H9 (cell line): Measurements from ENCODE around the gene BICD1. TPM values are rescaled to one million over a fixed set of nuclear protein-coding genes. Genes with fewer than 3 reads are reported as not detected.

Experiments used
- DNase-seq: peaks from one replicate; pipeline ENCODE4 v3.0.0-alpha.2; 2017
- H2AFZ ChIP-seq: one replicate; pipeline ENCODE4 v1.6.1; 2013; ENCODE audit warnings: mild to moderate bottlenecking, low read length, control low read depth, moderate library complexity
- H2AK5ac ChIP-seq: 2 replicates; pipeline ENCODE4 v1.6.1; 2013; ENCODE audit warnings: low read length, control low read depth, mixed read lengths; ENCODE audit not compliant: insufficient read length
- H2BK120ac ChIP-seq: one replicate; pipeline ENCODE4 v1.6.1; 2013; ENCODE audit warnings: low read depth, mild to moderate bottlenecking, low read length, control low read depth, inconsistent platforms; ENCODE audit not compliant: poor library complexity, severe bottlenecking
- H2BK12ac ChIP-seq: 2 replicates; pipeline ENCODE4 v1.6.1; 2013; ENCODE audit warnings: low read length, control low read depth, mixed read lengths, low read depth; ENCODE audit not compliant: insufficient read length
- H2BK15ac ChIP-seq: 2 replicates; pipeline ENCODE4 v1.6.1; 2013; ENCODE audit warnings: low read depth, low read length, control low read depth
- H2BK20ac ChIP-seq: one replicate; pipeline ENCODE4 v1.6.1; 2013; ENCODE audit warnings: low read depth, mild to moderate bottlenecking, low read length, control low read depth, inconsistent platforms; ENCODE audit not compliant: poor library complexity, severe bottlenecking
- H2BK5ac ChIP-seq: 2 replicates; pipeline ENCODE4 v1.6.1; 2013; ENCODE audit warnings: low read length, control low read depth, mixed read lengths; ENCODE audit not compliant: insufficient read length
- H3K14ac ChIP-seq: 2 replicates; pipeline ENCODE4 v1.6.1; 2013; ENCODE audit warnings: low read length, control low read depth; ENCODE audit not compliant: insufficient read depth
- H3K18ac ChIP-seq: 2 replicates; pipeline ENCODE4 v1.6.1; 2013; ENCODE audit warnings: low read depth, mild to moderate bottlenecking, mixed read lengths, low read length, control low read depth; ENCODE audit not compliant: insufficient read length
- H3K23ac ChIP-seq: 2 replicates; pipeline ENCODE4 v1.6.1; 2013; ENCODE audit warnings: low read length, control low read depth, mixed read lengths, low read depth; ENCODE audit not compliant: insufficient read length
- H3K23me2 ChIP-seq: 2 replicates; pipeline ENCODE4 v1.6.1; 2013; ENCODE audit warnings: low read depth, mild to moderate bottlenecking, mixed read lengths, low read length, control low read depth; ENCODE audit not compliant: insufficient read length, poor library complexity, severe bottlenecking
- H3K27ac ChIP-seq: 2 replicates; pipeline ENCODE4 v1.5.1; 2013; ENCODE audit warnings: low read length, control low read depth, mixed read lengths, low read depth; ENCODE audit not compliant: insufficient read length
- H3K27me3 ChIP-seq: 2 replicates; pipeline ENCODE4 v1.6.1; 2013; ENCODE audit warnings: low read length, control low read depth, inconsistent platforms; ENCODE audit not compliant: insufficient read depth
- H3K4ac ChIP-seq: 2 replicates; pipeline ENCODE4 v1.6.1; 2013; ENCODE audit warnings: low read depth, mild to moderate bottlenecking, control low read depth, inconsistent platforms, low read length, moderate library complexity
- H3K4me1 ChIP-seq: 2 replicates; pipeline ENCODE4 v1.6.1; 2013; ENCODE audit warnings: low read length, control low read depth, inconsistent platforms; ENCODE audit not compliant: insufficient read depth
- H3K4me2 ChIP-seq: 2 replicates; pipeline ENCODE4 v1.6.1; 2013; ENCODE audit warnings: low read length, control low read depth, mixed read lengths; ENCODE audit not compliant: insufficient read length, insufficient read depth
- H3K56ac ChIP-seq: 2 replicates; pipeline ENCODE4 v1.6.1; 2013; ENCODE audit warnings: low read depth, mild to moderate bottlenecking, mixed read lengths, low read length, control low read depth; ENCODE audit not compliant: insufficient read length
- H3K79me1 ChIP-seq: 2 replicates; pipeline ENCODE4 v1.6.1; 2013; ENCODE audit warnings: low read depth, mild to moderate bottlenecking, moderate library complexity, low read length, control low read depth, inconsistent platforms; ENCODE audit not compliant: insufficient read depth, poor library complexity, severe bottlenecking
- H3K79me2 ChIP-seq: 2 replicates; pipeline ENCODE4 v1.6.1; 2013; ENCODE audit warnings: low read length, control low read depth, inconsistent platforms; ENCODE audit not compliant: insufficient read depth
- H3K9ac ChIP-seq: 2 replicates; pipeline ENCODE4 v1.6.1; 2013; ENCODE audit warnings: low read length, control low read depth, mixed read lengths; ENCODE audit not compliant: insufficient read length; ENCODE audit errors: extremely low read depth
- H3K9me3 ChIP-seq: one replicate; pipeline ENCODE4 v1.6.1; 2013; ENCODE audit warnings: low read depth, low read length, inconsistent platforms; ENCODE audit not compliant: control insufficient read depth
- H3T11ph ChIP-seq: one replicate; pipeline ENCODE4 v1.6.1; 2013; ENCODE audit warnings: mild to moderate bottlenecking, low read length, control low read depth, inconsistent platforms
- H4K20me1 ChIP-seq: one replicate; pipeline ENCODE4 v1.6.1; 2013; ENCODE audit not compliant: control insufficient read depth, insufficient read length, insufficient read depth
- H4K5ac ChIP-seq: 2 replicates; pipeline ENCODE4 v1.6.1; 2013; ENCODE audit warnings: low read depth, mild to moderate bottlenecking, mixed read lengths, low read length, control low read depth; ENCODE audit not compliant: insufficient read length
- H4K8ac ChIP-seq: replicated peaks from 2 replicates; pipeline ENCODE4 v1.6.1; 2013; ENCODE audit warnings: low read length, control low read depth, mixed read lengths, low read depth; ENCODE audit not compliant: insufficient read length
- H4K91ac ChIP-seq: 2 replicates; pipeline ENCODE4 v1.6.1; 2013; ENCODE audit warnings: low read depth, mild to moderate bottlenecking, moderate library complexity, mixed read lengths, low read length, control low read depth; ENCODE audit not compliant: insufficient read length
- H3K27ac Mint-ChIP-seq, 3 experiments: 2 replicates in 2 of 3; 3 replicates in 1 of 3; pipeline ENCODE4 v1.8.0; 2020 to 2021; ENCODE audit warnings: mixed read lengths in 3 of 3, mild to moderate bottlenecking in 1 of 3, moderate library complexity in 1 of 3
- H3K27me3 Mint-ChIP-seq: 2 replicates; pipeline ENCODE4 v1.8.0; 2021; ENCODE audit warnings: low read depth, mild to moderate bottlenecking, moderate library complexity, mixed read lengths
- H3K36me3 Mint-ChIP-seq, 3 experiments: 2 replicates in 2 of 3; 3 replicates in 1 of 3; pipeline ENCODE4 v1.8.0; 2020 to 2021; ENCODE audit warnings: low read depth in 3 of 3, mixed read lengths in 3 of 3; ENCODE audit not compliant: insufficient read depth in 1 of 3
- H3K4me1 Mint-ChIP-seq, 2 experiments: 2 replicates each; pipeline ENCODE4 v1.8.0; 2020; ENCODE audit warnings: mixed read lengths in 2 of 2
- H3K4me3 Mint-ChIP-seq, 2 experiments: 2 replicates in 1 of 2; 3 replicates in 1 of 2; pipeline ENCODE4 v1.8.0; 2020 to 2021; ENCODE audit warnings: mild to moderate bottlenecking in 2 of 2, mixed read lengths in 2 of 2, moderate library complexity in 1 of 2
- H3K9me3 Mint-ChIP-seq, 2 experiments: 2 replicates in 1 of 2; 3 replicates in 1 of 2; pipeline ENCODE4 v1.8.0; 2020; ENCODE audit warnings: mild to moderate bottlenecking in 2 of 2, mixed read lengths in 2 of 2, moderate library complexity in 1 of 2
- WGBS: extraction: QIAGEN DNeasy Blood & Tissue Kit; methylation state at CpG from one replicate; pipeline ENCODE4 v1.1.7; 2013; ENCODE audit warnings: missing lambda C conversion rate, low lambda C conversion rate, mixed read lengths; ENCODE audit not compliant: insufficient read length; ENCODE audit errors: extremely low coverage; 5-methylcytosine and 5-hydroxymethylcytosine counted together
- total RNA-seq: library from RNA; stranded (reverse); gene quantifications from 2 replicates; pipeline ENCODE4 v1.2.1, GENCODE V29; 2021
- TF ChIP-seq, protein P1 (sequence below): fragments of 200-600 bp; sonication (generic); conservative IDR thresholded peaks from 3 replicates; pipeline ENCODE4 v1.8.0; 2021; ENCODE audit warnings: antibody characterized with exemption, mild to moderate bottlenecking

The BICD1 gene
- total RNA-seq, 1 experiment from 2014 or later: 134 TPM

DNA sequence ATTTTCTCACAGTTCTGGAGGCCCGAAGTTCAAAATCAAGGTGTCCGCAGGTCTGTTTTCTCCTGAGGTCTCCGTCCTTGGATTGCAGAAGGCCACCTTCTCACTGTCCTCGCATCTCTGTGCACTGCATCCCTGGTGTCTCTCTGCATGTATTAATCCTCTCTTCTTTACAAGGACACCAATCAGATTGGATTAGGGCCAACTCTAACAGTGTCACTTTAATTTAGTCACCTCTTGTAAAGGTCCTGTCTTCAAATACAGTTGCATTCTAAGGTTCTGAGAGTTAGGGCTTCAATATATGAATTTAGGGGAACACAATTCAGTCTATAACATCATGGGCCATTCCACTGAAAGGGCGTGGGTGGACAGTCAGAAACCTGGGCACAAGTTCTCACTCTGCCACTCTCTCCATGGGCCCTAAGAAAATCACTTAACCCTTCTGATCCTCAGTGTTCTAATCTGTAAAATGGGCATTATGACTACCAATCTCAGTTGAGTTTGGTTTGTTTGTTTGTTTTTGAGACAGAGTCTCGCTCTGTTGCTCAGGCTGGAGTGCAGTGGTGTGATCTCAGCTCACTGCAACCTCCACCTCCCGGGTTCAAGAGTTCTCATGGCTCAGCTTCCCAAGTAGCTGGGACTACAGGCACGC, 251.1 kb downstream of the BICD1 start:
- Histone ChIP-seq H3K14ac (no peak overlapping the region), H2BK120ac (no peak overlapping the region), H3K27me3 (no peaks in the 10 kb centered on the region), H2AFZ (no peak overlapping the region), H3K9ac (no peak overlapping the region), H3T11ph (no peak overlapping the region), H2BK12ac (no peak overlapping the region), H3K23ac (no peak overlapping the region), H4K5ac (no peak overlapping the region), H3K18ac (no peak overlapping the region), H3K56ac (no peak overlapping the region), H3K23me2 (no peaks in the 10 kb centered on the region), H3K79me2 (no peaks in the 10 kb centered on the region), H3K9me3 (no peaks in the 10 kb centered on the region), H2BK20ac (no peak overlapping the region), H4K20me1 (no peaks in the 10 kb centered on the region), H2AK5ac (no peak overlapping the region), H3K4ac (no peak overlapping the region), H3K4me2 (no peak overlapping the region), H4K91ac (no peak overlapping the region), H2BK15ac (no peak overlapping the region), H2BK5ac (no peak overlapping the region), H3K79me1 (no peaks in the 10 kb centered on the region), H4K8ac (no peak overlapping the region), H3K4me1 (no peaks in the 10 kb centered on the region), H3K27ac (no peak overlapping the region)
- no peak overlapping the region for H3K4me3 Mint-ChIP-seq
- WGBS: no CpG with 5 or more reads among the region's 8 CpGs
- H3K9me3 Mint-ChIP-seq: no peaks in the 10 kb centered on the region
- H3K27me3 Mint-ChIP-seq: no peaks in the 10 kb centered on the region
- peaks cover 0 to 35% (median 19%) of the 10 kb centered on the region in 3 experiments; a peak in 4 of 7 replicates for H3K36me3 Mint-ChIP-seq
- H3K4me1 Mint-ChIP-seq: peaks cover 10 to 12% of the 10 kb centered on the region in 2 experiments
- H3K27ac Mint-ChIP-seq: no peak overlapping the region
- no peak for DNase-seq
- TF ChIP-seq, protein P1, sequence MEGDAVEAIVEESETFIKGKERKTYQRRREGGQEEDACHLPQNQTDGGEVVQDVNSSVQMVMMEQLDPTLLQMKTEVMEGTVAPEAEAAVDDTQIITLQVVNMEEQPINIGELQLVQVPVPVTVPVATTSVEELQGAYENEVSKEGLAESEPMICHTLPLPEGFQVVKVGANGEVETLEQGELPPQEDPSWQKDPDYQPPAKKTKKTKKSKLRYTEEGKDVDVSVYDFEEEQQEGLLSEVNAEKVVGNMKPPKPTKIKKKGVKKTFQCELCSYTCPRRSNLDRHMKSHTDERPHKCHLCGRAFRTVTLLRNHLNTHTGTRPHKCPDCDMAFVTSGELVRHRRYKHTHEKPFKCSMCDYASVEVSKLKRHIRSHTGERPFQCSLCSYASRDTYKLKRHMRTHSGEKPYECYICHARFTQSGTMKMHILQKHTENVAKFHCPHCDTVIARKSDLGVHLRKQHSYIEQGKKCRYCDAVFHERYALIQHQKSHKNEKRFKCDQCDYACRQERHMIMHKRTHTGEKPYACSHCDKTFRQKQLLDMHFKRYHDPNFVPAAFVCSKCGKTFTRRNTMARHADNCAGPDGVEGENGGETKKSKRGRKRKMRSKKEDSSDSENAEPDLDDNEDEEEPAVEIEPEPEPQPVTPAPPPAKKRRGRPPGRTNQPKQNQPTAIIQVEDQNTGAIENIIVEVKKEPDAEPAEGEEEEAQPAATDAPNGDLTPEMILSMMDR: no peak
